NCI-H1694 (cell line): ENCODE measurements around the gene HEPACAM.

Source experiments
- DNase-seq: peaks from one replicate; lab custom pipeline; 2025; lab: John Stamatoyannopoulos, UW

Gene HEPACAM

DNA sequence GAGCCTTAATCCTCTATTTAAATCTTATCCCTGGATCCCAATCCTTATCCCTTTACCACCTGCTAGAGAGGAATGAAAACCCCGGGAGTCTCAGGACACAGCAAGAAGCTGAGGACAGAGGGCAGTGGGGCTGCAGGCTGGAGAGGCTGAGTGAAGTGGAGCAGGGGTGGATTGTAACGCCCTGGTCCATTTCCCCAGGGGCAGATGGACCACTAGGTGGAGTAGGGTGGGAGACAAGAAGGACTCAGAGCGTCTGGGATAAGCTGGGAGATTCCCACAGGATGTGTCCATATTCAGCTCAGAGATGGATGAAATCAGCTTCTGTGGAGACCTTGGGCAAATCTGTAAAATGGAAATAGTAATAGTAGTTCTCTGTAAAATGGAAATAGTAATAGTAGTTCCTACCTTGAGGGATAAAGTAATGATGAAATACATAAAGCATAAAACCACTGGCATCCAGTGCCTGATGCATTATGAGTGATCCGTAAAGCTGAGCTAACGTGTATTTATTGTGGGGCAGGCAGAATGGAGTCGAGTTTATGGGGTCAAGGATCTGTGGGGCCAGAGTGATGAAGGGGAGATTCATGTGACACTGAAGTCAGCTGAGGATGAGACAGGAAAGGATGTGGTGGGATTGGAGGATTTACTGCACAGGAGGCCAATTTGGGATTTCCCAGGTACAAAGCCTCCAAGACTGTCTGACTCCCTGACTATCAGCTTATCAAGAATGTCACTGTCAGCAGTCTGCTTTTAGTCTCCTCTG lies 36.3 kb downstream of the HEPACAM start:
- DNase-seq = no peak

DNA sequence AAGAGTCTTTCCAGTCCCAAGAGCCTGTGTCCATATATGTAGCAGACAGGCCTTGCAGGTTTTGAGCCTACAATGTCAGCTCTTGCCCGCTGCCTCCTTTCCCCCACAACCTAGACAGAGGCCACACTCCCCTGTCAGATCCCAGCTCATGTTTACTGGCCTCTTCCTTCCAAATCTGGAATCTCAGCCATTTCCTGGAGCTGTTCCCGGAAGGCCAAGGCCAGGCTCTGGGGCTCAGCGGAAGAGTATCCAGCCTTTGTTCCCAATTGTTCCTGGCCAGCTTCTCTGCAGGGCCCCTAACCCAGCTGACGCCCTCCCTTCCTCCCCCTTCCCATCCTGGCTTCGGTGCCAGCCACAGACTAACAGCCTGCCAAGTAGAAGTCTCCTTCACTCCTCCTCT lies 37.1 kb downstream of the HEPACAM start:
- DNase-seq = no peak

DNA sequence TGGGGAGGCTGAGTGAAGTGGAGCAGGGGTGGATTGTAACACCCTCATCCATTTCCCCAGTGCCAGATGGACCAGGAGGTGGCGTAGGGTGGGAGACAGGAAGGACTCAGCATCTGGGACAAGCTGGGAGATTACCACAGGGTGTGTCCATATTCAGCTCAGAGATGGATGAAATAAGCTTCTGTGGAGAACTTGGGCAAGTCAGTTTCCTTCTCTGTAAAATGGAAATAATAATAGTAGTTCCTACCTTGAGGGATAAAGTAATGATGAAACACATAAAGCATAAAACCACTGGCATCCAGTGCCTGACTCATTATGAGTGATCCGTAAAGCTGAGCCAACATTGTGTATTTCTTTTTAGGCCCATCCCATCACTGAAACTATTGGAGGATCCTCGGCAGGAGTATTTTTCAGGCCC lies 37.6 kb downstream of the HEPACAM start:
- no peak for DNase-seq

DNA sequence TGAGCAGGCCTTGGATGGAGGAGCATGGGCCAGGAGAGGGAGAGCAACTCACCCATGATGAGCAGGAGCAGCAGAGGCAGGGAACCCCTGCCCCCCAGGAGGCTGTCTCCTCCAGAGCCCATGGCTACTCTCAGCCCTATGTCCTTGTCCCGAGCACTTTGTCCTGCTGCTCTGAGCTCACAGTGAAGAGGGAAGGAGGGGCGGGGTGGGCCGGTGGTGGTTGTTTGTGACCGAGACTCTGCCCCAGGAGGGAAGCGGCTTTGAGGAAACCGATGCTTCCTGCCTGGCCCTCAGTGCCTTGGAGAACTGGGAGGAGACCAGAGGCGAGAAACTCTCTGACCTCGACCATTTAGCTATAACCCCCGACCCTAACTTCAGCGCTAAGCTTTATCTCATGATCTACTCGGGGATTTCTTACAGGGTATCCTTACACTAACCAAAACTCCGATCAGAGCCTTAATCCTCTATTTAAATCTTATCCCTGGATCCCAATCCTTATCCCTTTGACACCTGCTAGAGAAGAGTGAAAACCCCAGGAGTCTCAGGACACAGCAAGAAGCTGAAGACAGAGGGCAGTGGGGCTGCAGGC lies 38.1 kb downstream of the HEPACAM start, which contains the start of gene ROBO4:
Gene ROBO4 (minus strand): TSS at position 192 of the 589 bp plus-strand sequence. CDS start 70 bp downstream, at position 122.
- DNase-seq = no peak

DNA sequence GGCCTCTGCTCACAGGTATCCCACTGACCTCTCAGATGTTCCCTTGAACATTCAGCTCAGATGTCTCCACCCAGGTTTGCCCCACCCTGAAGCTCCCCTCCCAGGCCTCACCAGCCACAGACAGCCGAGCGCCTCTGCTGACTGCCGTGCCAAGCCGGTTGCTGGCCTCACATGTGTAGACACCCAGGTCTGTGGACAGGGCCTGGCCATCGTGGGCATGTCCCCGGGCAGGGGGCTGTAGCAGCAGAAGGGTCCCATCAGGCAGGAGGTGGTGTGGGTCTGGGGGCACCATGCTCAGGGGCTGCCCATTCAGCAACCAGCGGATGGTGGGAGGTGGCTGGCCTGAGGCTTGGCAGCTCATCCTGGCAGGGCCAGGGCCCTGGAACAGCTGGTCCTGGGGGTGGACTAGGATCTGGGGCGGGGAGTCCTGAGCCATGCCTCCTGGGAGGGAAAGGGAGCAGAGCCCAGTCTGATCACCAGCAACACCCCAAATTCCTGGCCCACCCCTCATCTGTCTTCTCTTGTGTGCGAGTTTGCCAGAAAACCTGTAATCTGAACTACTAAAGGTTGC lies 38.9 kb downstream of the HEPACAM start:
- no peak for DNase-seq

DNA sequence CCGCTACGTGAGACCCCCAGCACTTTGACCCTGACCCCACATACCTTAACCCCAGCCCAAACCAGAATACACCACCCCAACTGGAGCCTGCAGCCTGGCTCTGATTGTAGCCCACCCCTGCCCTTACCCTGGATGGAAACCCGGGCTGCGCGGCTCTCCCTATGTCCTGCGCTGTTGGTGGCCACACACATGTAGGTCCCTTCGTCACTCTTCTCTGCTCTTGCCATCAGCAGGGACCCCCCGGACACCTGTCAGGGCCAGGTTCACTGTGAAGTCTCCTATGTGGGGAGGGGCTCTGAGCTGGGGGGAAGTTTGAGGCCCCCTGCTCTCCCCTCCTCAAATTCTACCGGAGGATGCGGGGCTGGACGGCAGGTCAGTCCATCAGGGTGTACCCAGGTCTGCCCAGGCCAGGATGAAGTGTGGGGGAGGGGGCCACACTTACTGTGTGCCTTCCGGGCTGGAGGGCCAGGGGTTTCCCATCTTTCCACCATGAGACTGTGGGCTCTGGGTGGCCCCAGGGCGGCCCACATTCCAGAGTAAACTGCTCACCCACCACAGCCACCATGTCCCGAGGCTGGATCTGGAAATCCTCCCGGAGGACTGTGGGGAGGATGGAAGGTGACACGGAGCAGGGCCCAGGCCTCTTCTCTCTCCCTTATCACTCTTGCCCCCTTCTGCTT lies 39.6 kb downstream of the HEPACAM start:
- no peak for DNase-seq

DNA sequence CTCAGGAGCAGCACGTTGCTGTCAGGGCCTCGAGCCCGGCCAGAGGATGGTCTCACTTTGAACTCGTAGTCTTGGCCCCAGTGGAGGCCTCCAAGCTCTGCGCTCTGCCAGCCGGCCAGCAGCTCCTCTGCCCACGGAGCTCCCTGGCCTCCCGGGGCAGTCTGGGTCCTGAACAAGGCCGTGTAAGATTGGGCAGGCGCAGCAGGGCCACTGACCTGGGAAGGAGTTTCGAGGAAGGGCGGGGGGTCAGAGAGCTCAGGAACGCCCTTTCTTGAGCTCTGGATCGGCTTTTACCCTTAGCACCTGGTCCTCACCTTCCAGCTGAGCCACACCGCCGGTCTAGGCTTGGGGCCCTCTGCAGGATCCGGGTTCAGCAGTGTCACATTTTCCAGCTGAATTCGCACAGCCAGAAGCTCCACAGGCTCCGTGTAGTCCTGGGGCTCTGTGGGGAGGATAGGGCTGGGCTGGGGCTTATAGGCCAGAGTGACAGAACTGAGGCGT lies 40.3 kb downstream of the HEPACAM start:
- DNase-seq = no peak

DNA sequence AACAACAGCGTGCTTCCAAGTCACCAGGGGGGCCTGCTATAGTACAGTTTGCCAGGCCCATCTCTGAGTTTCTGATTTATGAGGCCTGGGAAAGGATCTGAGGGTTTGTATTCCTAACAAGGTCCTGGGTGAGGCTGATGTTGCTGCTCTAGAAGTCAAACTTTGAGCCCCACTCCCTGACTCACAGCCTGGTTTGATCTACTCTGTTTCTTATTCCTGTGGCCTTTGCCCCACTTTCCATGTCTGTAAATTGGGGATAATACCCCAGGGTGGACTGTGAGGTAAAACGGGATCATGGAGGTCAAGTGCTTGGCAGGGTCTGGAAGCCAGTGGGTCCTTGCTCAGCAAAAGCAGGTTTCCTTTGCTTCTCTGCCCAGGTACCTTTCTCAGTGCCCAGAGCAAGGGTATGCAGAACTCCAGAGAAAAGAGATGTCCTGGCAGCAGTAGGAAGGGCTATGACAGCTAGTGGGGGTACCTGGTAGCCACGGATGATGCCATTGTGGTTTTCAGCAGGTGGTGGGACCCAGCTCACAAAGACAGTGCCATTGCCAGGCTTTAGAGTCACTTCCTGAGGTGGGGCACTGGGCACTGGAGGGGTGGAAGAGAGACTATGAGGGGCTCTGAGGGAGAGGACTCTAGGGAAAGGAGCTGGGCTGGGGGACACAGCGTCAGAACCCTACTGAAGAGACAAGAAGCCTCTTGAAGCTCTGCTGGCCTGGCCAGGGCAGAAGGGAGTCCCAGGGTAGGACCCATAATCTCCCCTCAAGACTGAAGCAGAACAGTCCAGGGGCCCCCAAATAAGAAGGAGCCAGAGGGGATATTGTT lies 41.0 kb downstream of the HEPACAM start:
- DNase-seq = no peak

DNA sequence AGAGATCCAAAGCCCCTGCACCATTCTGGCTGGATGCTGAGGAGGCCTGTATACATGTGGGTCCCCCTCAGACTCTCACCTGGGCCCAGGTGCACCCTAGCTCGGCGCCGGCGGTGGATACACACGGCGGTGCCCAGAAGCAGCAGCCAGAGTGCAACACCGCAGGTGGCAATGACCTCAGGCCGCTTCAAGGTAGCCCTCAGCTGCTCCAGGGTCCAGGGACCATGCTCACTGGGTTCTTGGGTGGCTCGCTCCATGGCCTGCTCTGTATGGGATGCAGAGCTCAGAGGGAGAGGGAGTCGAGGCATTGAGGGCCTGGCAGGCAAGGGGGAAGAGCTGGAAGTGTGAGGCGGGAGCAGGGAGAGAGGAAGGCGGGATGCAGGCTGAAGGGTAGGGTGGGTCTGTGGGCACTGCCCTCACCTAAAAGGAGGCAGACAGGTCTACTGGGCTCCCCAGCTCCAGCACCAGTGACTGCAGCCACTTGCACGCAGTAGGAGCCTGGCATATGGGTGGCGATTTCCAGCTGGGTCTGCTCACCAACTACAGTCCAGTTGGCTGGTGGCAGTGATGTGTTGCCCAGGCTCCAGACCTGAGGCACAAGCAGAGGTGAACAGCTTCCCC lies 42.0 kb downstream of the HEPACAM start:
- no peak for DNase-seq

DNA sequence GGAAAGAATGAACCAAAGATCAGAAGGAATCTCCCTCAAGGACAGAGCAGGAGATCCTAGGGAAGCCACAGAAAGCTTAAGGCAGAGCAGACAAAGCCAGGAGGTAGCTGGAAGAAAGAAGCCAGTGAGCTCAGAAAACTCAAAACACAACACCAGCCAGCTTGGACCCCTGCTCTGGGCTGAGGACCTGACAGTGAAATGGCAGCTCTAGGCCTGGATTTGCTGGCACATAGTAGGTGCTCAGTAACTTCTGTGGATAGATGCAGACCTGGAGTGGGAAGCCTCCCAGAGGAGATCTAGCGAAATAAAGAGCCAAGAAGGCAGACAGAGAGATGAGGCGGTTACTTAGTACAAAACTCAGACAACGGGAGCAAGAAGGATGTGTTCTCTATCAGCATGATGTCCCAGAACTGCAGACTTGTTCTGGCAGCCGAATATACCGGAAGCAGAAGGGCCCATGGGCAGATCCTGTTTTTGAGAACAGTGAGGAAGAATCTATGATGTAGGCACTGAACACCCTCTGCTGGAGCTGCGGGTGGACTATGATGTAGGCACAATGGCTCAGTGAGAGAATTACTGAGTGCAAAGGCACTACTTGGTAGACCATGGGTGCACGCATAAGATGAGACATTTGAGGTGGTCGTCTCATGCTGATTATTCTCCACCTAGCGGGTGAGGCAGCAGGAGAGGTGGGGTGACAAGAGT lies 42.9 kb downstream of the HEPACAM start:
- no peak for DNase-seq

DNA sequence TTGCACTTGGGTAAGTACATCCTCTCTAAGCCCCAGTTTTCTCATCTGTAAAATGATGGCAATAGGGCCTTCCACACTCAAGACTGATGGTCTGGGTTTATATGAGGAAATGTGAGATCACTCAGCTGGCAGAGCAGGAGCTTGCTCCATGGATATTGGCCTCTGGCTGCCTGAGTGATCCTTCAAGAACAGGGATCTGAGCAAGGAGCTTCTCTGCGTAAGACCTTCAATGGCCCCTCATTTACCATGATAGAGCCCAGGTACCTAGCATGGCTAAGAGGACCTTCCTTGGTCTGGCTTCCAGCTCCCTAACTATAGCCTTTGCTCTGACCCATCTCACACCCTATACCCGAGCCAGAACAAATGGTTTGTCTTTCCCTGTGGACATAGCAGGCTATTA lies 43.7 kb downstream of the HEPACAM start:
- no peak for DNase-seq

DNA sequence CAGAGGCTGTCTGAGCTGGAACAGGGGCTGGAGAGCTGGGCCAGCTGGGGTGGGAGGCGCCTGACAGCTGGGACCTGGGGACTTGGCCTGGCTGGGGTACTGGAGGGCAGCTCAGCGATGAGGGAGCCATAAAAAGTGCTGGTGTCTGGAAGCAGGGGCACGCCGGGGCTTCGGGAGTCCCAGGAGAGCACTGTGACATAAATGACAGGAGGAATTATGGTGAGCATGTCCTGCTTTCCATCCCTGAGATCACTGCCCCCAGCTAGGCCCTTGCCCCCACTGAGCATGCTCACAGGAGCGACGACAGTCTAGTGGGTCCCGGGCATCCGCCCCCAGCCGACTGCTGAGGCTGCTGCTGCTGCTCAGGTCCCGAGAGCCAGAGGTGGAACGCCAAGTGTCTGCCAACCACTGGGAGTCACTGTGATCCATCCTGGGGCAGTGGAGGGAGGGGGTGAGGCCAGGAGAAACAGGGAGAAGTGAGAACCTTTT lies 44.4 kb downstream of the HEPACAM start:
- no peak for DNase-seq

DNA sequence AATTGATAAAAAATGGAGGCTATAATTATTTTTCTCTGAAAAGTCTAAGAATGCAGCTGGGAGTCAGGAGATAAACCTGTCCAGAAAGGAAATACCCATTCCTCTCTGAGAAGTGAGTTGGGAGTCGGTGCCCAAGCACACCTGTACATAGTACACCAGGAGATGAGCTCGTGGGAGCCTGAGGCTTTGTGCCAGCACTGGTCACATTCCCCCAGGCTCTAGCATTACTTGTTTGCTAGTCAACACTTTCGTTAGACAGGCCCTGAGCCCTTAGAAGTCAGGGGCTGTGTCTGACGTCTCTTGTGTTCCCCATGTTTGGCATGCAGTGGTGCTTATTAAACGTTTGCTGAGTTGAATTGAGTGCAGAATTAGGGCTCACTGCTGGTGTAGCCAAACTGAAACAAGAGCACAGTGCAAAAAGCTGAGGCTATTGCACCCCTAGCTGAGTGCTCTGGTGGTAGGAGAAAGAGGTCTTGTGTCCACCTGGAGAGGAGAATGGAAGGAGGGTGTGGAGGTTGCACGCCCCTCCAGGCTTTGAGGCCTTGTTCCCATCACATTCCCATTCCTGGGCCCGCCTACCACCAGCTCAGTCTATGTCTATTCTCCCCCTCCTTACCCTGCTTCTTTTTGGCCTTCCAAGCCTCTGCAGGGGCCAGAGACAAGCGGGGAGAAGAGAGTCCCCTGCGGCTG lies 45.0 kb downstream of the HEPACAM start:
- DNase-seq = no peak

DNA sequence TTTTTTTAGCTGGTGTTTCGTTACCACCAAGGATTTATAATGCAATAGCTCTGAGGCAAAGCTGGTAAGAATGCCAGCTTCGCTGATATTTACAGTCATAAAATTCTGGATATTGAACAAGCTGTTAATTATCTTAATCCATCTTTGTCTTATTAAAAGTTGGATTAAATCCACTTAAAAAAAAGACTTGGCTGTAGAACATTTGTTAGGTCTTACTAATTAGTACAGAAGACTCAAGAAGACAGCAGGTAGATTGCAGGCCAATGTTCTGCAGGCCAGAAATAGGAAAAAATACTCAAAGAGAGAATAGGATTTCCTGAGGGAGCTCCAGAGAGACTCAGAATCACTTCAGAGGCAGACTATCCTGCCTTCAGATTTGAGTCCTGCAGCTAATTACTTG lies 45.7 kb downstream of the HEPACAM start:
- no peak for DNase-seq

DNA sequence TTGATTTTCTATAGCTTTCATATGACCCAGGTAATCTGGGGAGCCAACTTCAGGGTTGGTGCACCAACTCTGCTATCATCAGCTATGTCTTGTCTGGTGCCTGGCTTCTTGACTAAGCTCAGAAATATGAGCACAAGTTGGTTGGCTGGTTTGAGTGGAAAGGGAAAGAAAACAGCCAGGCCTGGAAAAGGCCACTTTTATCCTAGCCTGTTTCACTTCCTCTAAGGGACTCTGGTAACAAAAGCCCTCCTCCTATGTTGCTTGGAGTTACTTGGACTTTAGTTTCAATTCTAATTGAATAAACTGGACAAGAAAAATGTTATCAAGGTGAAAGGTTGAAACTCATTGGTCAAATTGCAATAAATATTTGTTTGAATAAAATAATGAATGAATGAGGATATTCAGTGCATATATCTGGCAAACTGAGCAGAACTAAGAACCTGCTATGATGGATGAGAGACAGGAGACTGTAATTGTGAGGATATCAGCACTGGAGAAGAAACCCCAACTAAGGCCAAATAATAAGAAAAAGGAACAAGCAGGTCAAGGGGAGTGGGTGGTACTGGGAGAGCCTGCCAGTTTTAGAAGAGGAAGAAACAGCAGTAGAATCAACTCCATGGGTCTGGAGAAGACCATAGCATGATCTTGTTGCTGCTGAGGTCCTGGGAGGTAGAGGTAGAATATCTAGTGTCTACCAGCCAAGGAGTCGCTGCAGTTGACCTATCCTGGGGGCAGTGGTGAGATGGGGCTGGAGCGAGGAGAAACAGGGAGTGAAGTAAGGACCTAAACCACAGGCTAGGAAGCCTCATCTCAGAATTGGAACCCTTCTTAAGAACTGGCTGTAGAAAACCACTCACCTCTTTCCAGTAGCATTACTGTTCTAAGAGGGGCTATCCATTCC lies 46.4 kb downstream of the HEPACAM start:
- DNase-seq = no peak

DNA sequence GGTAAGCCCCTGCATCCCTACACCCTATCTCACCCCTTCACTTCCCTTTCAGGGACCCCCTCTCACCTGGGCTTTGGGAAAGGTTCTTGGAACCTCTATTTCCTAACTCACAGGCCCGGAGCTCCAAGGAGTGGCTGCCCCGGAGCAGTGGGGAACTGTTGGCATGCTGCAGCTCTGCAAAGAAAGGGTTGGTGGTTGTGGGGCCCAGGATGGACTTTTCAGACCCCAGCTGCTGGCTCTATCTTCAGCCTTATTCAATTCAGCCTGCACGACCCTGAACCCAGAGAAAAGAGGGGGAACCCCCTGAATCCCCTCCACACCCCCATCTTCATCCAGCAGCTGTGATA lies 48.2 kb downstream of the HEPACAM start:
- no peak for DNase-seq

DNA sequence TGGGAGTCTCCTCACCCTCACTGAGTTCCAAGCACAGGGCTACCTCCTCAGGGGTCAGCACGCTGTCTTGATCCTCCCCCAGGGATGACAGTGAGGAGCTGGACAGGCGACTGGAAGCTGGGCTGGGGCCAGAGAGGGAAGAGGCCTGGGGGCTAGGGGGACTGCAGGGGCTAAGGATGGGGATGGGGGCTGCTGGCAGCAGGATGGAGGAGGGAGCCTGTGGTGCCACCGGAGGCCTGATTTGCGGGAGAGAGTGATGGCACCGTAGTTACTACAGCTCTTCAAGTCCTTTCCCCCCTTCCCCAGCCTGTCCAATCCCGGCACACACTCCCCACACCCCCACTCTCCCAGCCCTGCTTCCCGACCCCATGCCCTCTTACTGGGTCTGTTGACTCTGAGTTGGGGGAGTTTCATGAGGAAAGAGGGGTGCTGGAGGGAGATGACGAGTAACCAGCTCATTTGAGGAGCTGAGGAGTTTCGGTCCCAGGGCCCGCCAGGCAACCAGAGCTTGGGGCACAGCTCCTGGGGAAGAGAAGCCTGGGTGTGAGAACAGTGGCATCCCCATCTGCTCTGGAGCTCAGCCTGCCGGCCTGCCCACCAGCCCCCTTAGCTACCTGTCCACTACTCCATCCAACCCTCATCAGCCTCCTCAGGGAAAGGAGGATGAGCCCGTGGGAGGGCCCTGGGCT lies 48.7 kb downstream of the HEPACAM start:
- no peak for DNase-seq

DNA sequence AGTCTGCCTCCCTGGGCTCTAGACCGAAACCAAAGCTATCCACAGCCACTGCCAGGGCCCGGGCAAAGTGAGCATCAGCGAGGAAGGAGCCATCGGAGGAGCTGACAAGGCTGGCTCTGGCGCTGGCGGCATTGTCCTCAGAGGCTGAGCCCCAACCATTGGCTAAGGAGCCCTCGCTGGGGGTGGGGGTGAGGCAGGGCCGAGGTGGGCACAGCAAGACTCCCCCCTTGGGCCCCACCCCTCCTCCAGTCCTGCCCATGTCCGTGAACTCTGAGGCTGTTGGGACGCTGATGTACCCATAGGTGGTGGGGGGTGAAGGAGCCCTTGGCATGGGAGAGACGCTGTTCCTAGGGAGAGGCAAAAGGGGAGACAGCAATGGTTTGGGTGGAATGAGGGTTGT lies 49.4 kb downstream of the HEPACAM start:
- no peak for DNase-seq
